ENCODE measurements around the gene BSDC1.

Gene BSDC1

DNA sequence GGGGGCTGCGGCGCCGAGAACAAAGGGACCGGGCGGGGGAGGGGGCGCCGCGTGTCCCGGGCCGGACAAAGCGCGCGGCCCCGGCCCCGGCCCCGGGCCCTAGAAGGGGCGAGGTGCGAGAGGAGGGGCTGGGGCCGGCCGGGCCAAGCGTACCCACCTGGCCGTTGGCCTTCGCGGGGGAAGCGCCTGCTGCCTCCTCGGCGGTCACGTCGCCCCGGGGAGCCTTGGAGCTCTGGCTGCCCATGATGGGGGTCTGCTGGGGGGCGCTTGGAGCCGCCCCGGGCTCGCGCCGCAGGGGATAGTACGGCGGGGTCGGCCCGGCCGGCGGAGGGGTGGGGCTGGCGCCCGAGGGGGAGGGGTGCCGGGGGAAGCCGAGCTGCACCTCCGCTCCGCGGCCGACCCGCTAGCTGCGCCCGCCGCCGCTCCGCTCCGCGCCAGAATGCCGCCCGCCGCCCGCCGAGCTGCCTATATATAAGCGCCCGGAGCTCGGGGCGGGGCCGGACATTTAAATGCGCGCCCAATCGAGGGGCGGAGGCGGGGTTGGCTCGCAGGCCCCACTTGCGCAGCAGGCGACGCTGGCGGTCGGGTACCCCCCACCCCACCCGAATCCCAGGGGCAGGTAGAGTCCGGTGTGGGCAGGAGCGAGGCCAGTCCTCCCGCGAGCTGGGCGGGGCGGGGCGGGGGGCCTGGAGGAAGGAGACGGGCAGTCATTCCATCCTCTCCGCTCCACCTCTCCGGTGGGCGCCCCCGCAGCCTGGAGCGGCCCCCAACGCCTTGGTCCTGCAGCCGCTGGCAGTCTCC, 58.3 kb downstream of the BSDC1 start, which contains the start of gene MARCKSL1:
Gene MARCKSL1 (minus strand): TSS at position 444 of the 801 bp plus-strand sequence. CDS start 200 bp downstream, at position 244.
- H3K79me2 ChIP-seq (ENCODE audit: low read length), result peaks cover 24% of the 10 kb centered on the region
- H4K20me1 ChIP-seq (ENCODE audit: insufficient read depth, low read length), result peaks cover 9% of the 10 kb centered on the region
- H3K27ac ChIP-seq (ENCODE audit: low read length), result peak within 1 kb of the TSS; percentile 30; the same call in 1 of the 2 replicates
- no peaks in the 10 kb centered on the region; the same call in 1 of the 2 replicates for H3K27me3 ChIP-seq (ENCODE audit: low read depth, low read length)
- H3K9ac ChIP-seq (ENCODE audit: low read length), result peak within 1 kb of the TSS; percentile 89
- H3K36me3 ChIP-seq (replicated peaks; ENCODE audit: low read depth, low read length), result peaks cover 7% of the 10 kb centered on the region
- TF ChIP-seq, protein P1, sequence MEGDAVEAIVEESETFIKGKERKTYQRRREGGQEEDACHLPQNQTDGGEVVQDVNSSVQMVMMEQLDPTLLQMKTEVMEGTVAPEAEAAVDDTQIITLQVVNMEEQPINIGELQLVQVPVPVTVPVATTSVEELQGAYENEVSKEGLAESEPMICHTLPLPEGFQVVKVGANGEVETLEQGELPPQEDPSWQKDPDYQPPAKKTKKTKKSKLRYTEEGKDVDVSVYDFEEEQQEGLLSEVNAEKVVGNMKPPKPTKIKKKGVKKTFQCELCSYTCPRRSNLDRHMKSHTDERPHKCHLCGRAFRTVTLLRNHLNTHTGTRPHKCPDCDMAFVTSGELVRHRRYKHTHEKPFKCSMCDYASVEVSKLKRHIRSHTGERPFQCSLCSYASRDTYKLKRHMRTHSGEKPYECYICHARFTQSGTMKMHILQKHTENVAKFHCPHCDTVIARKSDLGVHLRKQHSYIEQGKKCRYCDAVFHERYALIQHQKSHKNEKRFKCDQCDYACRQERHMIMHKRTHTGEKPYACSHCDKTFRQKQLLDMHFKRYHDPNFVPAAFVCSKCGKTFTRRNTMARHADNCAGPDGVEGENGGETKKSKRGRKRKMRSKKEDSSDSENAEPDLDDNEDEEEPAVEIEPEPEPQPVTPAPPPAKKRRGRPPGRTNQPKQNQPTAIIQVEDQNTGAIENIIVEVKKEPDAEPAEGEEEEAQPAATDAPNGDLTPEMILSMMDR (IDR thresholded peaks at IDR 0.05; ENCODE audit: low read depth, low read length), result no peak
- TF ChIP-seq EZH2phosphoT487 (IDR thresholded peaks at IDR 0.05; ENCODE audit: low read depth), result no peak
- H2AFZ ChIP-seq (ENCODE audit: low read depth, low read length), result no peak within 1 kb of the TSS
- H3K4me2 ChIP-seq (ENCODE audit: low read length), result peak within 1 kb of the TSS; percentile 94
- H3K4me1 ChIP-seq (ENCODE audit: low read length), result peaks cover 56% of the 10 kb centered on the region
- H3K9me3 ChIP-seq (ENCODE audit: insufficient read depth, low read length), result no peaks in the 10 kb centered on the region
- peak within 1 kb of the TSS; percentile 97 for H3K4me3 ChIP-seq (ENCODE audit: low read length)

DNA sequence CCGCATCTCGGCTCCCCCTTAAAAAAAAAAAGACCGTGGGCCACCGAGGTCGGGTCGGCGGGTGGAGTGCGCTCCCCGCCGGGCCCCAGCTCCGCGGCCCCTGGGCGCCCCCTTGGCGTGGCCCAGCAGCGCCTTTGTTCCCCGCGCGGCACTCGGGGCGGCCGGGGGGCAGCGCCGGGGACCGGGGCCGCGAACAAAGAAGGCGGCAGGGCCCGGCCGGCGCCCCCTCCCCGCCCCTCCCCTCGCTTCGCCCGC, 58.8 kb downstream of the BSDC1 start:
- peak overlapping the region; percentile 97 for H3K4me3 ChIP-seq (ENCODE audit: low read length)
- peaks cover 24% of the 10 kb centered on the region for H3K79me2 ChIP-seq (ENCODE audit: low read length)
- no peaks in the 10 kb centered on the region for H3K9me3 ChIP-seq (ENCODE audit: insufficient read depth, low read length)
- H3K9ac ChIP-seq (ENCODE audit: low read length), result peak overlapping the region; percentile 89
- peak overlapping the region; percentile 30; the same call in 1 of the 2 replicates for H3K27ac ChIP-seq (ENCODE audit: low read length)
- H3K4me2 ChIP-seq (ENCODE audit: low read length), result peak overlapping the region; percentile 94
- peaks cover 56% of the 10 kb centered on the region for H3K4me1 ChIP-seq (ENCODE audit: low read length)
- H3K36me3 ChIP-seq (replicated peaks; ENCODE audit: low read depth, low read length), result peaks cover 8% of the 10 kb centered on the region
- TF ChIP-seq, protein P1 (IDR thresholded peaks at IDR 0.05; ENCODE audit: low read depth, low read length), result no peak
- no peak for TF ChIP-seq EZH2phosphoT487 (IDR thresholded peaks at IDR 0.05; ENCODE audit: low read depth)
- no peaks in the 10 kb centered on the region; the same call in 1 of the 2 replicates for H3K27me3 ChIP-seq (ENCODE audit: low read depth, low read length)
- H2AFZ ChIP-seq (ENCODE audit: low read depth, low read length), result no peak overlapping the region
- H4K20me1 ChIP-seq (ENCODE audit: insufficient read depth, low read length), result peaks cover 9% of the 10 kb centered on the region

DNA sequence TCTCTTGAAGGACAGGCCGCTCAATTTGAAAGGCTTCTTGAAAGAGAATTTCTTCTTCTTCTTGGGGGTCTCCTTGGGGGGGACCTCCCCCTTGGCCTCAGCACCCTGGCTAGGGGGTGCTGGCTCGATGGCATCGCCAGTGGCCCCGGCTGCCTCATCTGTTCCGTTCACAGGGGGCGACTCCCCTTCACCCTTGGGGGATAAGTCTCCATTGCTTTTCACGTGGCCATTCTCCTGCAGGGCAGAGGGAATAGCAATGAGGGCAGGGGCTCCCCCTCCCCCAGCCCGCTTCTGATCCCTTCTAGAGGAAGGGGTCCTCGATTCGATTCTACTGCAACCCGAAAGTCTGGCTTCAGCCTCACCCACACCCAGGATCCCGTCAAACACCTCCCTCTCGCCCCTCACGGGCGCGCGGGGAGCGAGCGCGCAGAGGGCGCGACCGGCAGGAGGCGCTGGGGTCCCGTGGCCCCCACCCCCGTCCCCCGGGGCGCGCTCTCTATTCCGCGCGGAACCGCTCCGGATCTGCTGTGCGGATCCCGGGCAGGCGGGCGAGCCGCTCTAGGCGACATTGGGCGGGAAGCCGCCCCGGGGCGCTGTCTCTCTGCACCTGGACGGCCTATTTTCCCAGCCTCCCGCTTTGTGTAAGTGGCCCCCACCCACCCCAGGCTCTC, 59.2 kb downstream of the BSDC1 start:
- peak overlapping the region; percentile 18; the same call in 1 of the 2 replicates for H3K27ac ChIP-seq (ENCODE audit: low read length)
- H3K36me3 ChIP-seq (replicated peaks; ENCODE audit: low read depth, low read length), result peaks cover 8% of the 10 kb centered on the region
- no peaks in the 10 kb centered on the region; the same call in 1 of the 2 replicates for H3K27me3 ChIP-seq (ENCODE audit: low read depth, low read length)
- H3K4me1 ChIP-seq (ENCODE audit: low read length), result peaks cover 55% of the 10 kb centered on the region
- H3K4me3 ChIP-seq (ENCODE audit: low read length), result peak overlapping the region; percentile 97
- H2AFZ ChIP-seq (ENCODE audit: low read depth, low read length), result no peak overlapping the region
- H3K9ac ChIP-seq (ENCODE audit: low read length), result peak overlapping the region; percentile 89
- H3K79me2 ChIP-seq (ENCODE audit: low read length), result peaks cover 24% of the 10 kb centered on the region
- no peaks in the 10 kb centered on the region for H3K9me3 ChIP-seq (ENCODE audit: insufficient read depth, low read length)
- H4K20me1 ChIP-seq (ENCODE audit: insufficient read depth, low read length), result peaks cover 9% of the 10 kb centered on the region
- no peak for TF ChIP-seq EZH2phosphoT487 (IDR thresholded peaks at IDR 0.05; ENCODE audit: low read depth)
- TF ChIP-seq, protein P1 (IDR thresholded peaks at IDR 0.05; ENCODE audit: low read depth, low read length), result peak; percentile 65
- peak overlapping the region; percentile 94 for H3K4me2 ChIP-seq (ENCODE audit: low read length)

DNA sequence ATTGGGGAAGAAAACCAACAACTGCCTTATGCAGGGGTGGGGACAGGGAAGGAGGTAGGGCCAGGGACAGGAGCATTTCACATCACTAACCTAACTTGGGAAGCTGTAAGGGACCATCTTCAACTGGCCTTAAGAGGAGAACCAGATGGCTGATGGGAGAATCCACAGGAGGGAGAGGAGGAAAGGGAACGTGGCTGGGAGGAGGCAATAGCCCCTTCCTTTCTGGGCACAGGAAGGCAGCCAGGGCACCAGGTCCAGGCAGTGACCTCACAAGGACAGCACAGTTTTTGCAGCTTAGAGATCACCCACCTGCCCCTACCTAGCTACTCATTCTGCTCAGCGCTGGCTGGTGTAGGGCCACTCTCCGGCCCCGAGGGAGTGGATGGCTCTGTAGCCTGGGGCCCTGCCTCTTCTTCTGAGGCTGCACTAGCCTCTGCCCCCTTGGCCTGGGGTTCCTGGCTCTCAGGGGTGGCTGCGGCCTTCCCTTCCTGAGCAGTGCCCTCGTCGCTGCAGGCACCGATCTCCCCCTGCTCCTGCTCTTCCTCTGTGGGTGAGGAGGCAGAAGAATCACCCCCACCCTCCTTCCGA, 59.9 kb downstream of the BSDC1 start:
- Histone ChIP-seq H3K79me2 (ENCODE audit: low read length) (peaks cover 24% of the 10 kb centered on the region), H3K9ac (ENCODE audit: low read length) (peak overlapping the region; percentile 89), H2AFZ (ENCODE audit: low read depth, low read length) (no peak overlapping the region), H3K4me3 (ENCODE audit: low read length) (peak overlapping the region; percentile 97), H3K4me1 (ENCODE audit: low read length) (peaks cover 48% of the 10 kb centered on the region), H3K27me3 (ENCODE audit: low read depth, low read length) (no peaks in the 10 kb centered on the region; the same call in 1 of the 2 replicates), H3K36me3 (replicated peaks; ENCODE audit: low read depth, low read length) (peaks cover 8% of the 10 kb centered on the region), H4K20me1 (ENCODE audit: insufficient read depth, low read length) (peaks cover 9% of the 10 kb centered on the region), H3K9me3 (ENCODE audit: insufficient read depth, low read length) (no peaks in the 10 kb centered on the region), H3K27ac (ENCODE audit: low read length) (no peak overlapping the region), H3K4me2 (ENCODE audit: low read length) (peak overlapping the region; percentile 94)
- TF ChIP-seq EZH2phosphoT487 (IDR thresholded peaks at IDR 0.05; ENCODE audit: low read depth), result no peak
- TF ChIP-seq, protein P1 (IDR thresholded peaks at IDR 0.05; ENCODE audit: low read depth, low read length), result no peak

Measured in OCI-LY3 (cell line).